SIG-M5 (cell line): Measurements from ENCODE around the gene NIPAL4.

Experiments used
- DNase-seq: peaks from one replicate; lab custom pipeline; 2025; lab: John Stamatoyannopoulos, UW

Gene NIPAL4

DNA sequence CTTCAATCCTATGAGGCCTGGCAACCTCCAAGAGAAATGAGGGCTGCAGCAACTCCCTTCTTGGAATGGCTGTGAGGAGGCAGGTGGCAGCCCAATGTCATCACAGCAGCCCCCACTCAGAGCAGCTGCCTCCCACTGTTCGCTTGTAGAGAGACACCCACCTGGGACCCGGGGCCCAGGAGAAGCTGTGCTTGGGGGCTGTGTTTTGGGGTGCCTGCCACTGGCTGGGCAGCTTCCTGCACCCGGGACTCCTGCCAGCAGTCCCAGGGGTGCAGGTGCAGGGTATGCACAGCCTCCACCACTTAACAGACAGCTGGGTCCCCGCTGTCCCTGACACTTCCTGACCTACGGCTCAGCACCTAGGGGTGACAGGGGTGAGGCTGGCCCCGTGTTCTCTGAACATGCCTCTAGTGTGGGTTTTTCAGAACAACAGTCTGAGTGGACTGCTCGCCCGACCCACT, 26.2 kb downstream of the NIPAL4 start:
- DNase-seq, result no peak

DNA sequence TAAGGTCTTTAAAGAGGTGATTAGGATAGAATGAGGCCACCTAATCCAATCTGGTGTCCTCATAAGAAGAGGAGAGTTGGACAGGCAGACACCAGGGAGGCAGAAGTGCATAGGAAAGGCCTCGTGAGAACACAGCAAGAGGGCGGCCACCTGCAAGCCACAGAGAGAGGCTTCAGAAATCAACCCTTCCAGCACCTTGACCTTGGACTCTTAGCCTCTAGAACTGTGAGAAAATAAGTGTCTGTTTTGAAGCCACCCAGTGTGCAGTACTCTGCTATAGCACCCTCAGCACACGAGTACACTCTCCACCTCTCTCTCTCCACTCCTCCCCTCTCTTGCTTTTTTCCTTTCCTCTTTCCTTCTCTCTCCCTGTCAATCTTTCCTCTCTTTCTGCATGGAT, 26.8 kb downstream of the NIPAL4 start:
- DNase-seq, result no peak

DNA sequence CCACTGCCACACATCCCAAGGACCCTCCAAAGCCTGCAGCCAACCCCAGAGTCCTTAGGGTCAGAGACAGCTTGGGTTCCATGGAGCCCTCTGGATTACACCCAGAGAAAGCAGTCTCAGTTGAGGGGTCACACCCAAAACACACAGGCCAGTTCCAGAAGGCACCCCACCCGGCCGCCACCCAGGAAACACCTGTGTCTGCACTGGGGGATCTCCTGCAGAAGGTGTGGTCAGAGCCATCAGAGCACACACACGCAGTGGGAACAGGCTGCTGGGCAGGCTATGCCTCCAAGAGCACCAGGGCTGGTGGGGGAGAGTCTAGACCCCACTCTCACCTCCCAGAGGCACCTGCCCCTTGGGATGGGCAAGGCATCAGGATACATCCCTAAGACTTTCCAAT, 27.3 kb downstream of the NIPAL4 start:
- DNase-seq, result no peak

DNA sequence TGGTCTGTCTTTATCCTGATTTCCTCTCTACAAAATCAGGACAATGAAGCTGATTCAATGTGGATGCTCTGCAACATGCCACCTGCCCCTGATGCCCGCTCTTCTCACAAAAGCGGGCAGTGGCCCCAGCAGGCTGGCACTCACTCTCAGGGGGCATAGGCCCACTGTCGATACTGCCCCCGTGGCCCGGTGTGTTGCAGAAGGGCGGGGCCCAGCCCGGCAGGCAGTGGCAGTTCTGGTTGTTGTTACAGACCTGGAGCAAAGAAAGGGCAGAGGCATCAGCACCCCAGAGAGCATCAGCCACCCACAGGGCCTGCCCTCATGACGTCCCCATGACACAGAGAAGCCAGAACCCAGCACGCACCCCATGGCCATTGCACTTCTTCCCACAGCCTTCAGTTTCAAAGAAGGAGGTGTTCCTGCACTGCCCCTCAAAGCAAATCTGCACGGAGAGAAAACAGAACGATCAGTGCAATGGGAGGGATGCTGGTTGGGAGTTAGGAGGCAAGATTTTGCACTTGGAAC, 31.5 kb downstream of the NIPAL4 start:
- DNase-seq, result no peak

DNA sequence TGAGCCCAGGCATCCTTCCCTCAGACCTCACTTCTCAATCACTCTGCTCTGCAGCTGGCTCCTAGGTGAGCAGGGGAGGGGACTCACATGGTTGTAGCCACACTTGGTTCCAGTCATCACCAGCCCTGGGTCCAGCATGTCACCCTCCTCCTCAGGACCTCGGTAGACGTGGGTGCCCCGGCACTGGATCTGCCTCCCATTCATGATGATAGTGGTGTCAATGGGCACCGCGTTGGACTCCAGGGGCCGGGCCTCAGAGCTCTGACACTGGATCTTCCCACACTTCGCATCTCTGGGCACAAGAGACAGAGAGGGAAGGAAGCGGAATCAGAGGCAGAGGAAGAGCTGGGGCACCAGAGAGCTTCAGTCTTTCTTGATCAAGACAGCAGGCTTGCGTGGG, 32.9 kb downstream of the NIPAL4 start:
- no peak for DNase-seq

DNA sequence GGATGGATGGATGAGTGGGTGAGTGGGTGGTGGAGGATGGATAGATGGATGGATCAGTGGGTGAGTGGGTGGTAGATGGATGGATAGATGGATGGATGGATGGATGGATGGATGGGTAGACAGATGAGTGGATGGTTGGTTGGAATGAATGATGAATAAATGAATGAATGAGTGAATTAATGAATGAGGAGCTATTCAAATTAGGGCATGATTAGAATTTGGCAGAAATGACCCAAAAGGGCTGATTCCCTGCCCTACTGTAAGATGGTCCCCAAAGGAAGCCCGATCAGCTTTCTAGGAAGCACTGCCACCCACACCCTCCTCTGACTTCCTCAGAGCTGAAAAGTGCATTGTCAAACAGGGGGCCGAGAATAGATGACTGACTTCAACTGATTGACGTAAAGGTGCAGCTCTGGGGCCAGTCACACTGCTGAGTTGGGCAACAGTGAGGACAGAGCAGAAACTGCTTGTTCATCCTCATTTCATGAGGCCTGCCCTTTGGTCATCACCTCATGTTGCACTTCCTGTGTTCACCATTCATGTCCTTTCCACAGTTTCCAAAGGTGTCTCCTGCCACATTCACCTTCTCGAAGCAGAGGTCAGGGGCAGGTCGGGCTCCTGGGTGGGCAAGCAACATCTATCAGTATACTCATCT, 34.3 kb downstream of the NIPAL4 start:
- no peak for DNase-seq

DNA sequence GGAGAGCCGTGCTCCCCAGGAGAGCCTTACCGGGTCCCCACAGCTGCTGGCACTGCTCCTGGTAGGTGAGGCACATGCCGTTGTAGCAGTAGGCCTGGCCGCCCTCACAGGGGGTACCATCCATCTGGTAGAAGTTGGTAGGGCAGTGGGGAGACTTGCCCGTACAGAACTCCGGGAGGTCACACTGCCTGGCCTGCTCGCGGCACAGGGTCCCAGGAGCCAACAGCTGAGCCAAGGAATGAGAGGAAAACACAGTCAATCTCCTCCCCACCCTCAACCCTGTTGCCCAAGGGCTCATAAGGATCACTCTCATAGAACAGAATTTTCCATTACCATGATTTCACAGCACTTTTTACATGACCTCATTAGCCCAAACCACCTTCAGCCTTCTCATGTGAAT, 36.9 kb downstream of the NIPAL4 start:
- no peak for DNase-seq

DNA sequence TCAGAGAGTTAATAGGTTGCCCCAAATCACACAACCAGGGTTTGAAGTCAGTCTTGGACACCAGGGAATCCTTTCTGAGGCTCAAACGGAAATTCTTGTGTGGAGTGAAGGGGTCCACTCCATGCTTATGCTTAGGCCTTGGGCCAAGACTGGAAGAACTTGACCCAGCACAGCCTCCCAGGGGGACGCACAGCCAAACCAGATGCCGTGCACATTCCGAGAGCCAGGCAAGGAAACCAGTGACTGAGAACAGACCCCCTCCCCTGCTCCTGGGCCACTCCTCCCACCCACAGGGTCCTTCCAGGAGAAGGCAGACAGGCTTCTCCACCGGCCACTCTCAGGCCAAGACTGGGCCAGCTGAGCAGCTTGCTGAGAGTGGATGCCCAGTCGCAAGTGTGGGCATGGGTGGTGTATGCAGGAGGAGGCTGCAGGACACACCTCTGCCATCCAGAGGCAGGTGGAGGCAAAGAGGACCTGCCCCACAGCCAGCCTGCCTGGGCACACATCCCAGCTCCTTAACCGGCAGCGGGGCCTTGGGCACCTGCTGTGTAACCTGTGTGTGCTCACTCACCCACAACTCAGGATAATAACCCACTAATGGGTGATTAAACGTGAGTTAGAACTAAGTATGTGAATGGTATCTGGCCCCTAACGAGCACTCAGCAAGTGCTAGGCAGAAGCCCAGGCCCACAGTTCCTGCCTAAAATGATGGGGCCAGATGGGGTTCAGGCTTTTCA, 38.0 kb downstream of the NIPAL4 start:
- DNase-seq, result no peak

DNA sequence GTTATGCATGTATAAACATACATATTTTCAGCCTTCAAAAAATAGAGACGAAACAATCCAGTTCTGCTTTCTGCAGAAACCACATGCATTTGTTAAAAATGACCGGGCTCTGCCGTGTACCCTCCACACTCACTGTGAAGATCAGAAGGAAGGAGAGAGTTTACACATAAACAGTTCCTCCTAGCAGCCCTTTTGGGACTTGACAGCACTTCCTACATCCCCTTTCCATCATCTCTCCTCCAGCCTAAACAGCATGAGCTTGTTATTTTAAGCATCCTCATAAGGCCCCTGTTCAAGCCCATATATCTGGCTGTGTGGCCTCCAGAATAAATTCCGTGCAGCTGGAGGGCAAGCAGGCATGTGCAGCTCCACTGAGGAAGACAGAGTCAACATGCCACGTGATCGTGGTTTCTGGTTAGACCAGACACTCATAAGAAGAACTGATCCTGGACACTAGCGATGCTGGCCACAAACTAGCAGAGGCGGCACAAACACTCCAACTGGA, 42.2 kb downstream of the NIPAL4 start:
- DNase-seq, result peak; percentile 70

DNA sequence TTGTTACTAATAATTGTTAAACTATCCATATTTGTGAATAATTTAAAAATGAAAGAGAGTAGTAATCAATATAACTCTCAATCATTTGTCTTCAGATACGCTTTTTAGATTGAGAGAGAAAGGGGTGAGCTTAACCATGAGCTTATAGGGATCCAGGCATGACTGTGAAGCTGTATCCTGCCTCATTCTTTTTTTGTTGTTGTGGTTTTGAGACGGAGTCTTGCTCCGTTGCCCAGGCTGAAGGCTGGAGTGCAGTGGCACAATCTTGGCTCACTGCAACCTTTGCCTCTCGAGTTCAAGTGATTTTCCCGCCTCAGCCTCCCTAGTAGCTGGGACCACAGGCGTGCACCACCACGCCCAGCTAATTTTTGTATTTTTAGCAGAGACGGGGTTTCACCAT, 44.0 kb downstream of the NIPAL4 start:
- DNase-seq, result no peak

DNA sequence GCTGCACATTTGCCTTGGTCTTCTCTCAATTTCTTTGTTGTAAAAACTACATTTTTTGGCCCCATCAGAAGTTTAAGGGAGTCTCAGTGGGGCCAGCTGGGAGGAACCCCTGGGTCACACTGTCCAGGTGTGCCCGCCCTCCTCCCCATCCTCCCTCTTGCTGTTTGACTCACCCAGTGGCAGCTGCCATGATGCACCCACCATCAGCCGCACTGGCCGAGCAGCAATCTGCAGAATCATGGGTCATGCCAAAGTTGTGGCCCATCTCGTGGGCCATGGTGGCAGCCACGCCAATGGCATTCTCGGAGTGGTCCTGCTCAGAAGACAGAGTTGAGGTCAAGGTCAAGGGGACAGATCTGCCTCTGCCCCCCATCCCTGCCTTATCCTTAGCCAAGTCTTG, 45.5 kb downstream of the NIPAL4 start:
- DNase-seq, result no peak

DNA sequence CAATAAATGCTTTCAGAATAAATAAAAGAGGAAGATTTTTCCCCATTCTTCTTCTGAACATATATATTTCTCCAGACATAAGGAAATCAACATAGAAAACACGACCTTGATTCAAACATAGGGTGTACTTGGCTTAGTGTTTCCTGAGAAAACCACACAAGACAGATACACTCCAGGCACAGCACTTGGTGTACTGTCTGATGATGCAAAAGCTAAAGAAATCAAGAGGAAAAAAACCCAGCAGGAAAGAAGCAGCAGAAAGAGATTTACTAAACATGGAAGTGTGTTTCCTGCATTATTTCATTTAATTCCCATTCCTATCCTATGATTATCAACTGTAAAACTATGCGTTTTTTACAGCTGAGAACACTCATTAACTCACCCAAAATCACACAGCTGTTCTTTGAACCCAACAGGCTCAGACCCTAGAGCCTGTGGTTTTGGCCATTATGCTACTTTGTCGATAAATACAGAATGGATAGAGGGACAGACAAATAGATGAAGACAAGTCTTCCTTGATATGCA, 46.1 kb downstream of the NIPAL4 start:
- DNase-seq, result no peak

DNA sequence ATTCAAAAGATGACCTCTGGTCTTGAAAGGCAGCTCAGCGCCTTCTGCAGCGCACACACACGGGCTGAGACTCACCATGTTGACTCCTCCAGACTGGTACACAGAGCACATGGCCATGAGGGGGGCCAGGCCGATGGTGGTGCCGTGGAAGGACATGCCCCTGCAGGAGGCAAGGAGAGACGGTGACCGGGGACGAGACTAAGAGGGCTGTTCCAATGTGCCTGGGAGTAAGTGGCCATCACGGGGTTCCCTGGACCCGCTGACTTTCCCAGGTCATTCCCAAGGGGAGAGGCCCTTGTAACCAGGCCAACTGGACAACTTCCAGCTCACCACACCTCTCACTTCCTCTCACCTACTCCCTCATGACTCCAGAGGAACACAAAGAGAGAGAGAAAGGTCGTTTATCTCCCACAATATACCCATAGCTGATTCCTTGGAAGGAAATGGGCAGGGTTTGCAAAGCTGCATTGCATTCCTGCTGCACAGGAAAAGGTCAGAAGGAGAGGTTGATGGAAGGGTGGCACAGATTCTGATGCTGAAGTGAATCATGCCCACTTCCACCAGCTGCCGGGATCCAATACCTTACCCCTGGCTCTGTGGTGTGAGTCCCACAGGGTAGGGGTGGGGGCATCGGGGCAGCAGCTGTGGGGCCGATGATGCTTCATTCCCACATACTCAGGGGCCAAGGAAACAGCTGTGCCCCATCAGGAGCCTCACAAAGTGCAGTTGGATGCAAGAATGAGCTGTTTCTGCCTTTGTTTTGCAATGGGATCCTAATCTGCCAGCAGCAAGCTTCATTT, 47.2 kb downstream of the NIPAL4 start:
- DNase-seq, result no peak

DNA sequence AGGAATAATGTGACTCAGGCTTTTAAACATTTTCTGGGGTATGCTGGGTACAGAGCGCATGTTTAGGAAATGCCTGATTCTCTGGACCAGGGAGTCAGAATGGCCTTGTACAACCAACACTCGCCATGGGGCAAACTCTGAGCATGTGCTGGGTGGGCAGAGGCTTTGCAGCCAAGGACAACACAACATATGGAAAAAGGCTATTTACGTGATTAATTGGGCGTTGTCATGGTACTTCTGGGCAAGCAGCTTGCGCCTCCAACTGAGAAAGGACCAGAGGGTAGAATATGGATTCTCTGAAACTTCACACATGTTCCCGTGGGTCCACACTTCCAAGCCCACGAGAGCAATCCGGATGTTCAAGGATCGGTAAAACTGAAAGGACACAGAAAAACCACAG, 49.1 kb downstream of the NIPAL4 start:
- no peak for DNase-seq

DNA sequence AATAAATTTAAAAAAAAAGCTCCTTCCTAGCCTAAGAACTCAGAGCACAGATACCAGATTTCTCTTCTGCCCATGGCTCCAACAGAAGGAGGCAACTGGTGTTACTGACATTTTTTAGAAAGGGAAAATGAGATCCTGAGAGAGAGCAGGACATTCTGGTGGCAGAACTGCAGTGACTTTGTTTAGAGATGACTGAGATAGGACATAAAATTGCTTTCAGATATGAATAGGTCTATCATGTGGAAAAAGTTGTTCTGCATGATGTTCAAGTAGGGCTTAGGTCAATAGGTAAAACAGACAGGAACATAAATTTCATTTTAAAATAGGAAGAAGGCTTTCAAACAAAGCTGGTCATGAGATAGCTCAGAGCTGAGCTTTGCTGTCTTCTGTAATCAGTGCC, 49.6 kb downstream of the NIPAL4 start:
- DNase-seq, result no peak

DNA sequence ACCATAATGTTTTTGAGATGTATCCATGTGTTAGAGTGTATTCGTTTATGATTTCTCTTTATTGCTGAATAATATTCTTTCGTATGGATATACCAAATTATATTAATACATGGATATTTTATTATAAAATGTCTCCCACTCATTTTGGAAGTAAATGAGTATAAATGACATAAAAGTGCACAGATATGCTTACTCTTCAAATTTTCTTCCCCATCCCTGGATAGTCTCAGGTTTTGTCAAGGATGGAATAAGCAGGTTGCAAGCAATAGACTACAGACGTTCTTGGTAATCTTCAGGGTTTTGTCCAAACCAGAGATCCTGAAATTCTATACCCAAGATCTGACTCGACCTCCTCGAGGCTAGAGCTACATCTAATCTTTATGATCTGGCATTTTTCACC, 50.7 kb downstream of the NIPAL4 start:
- no peak for DNase-seq

DNA sequence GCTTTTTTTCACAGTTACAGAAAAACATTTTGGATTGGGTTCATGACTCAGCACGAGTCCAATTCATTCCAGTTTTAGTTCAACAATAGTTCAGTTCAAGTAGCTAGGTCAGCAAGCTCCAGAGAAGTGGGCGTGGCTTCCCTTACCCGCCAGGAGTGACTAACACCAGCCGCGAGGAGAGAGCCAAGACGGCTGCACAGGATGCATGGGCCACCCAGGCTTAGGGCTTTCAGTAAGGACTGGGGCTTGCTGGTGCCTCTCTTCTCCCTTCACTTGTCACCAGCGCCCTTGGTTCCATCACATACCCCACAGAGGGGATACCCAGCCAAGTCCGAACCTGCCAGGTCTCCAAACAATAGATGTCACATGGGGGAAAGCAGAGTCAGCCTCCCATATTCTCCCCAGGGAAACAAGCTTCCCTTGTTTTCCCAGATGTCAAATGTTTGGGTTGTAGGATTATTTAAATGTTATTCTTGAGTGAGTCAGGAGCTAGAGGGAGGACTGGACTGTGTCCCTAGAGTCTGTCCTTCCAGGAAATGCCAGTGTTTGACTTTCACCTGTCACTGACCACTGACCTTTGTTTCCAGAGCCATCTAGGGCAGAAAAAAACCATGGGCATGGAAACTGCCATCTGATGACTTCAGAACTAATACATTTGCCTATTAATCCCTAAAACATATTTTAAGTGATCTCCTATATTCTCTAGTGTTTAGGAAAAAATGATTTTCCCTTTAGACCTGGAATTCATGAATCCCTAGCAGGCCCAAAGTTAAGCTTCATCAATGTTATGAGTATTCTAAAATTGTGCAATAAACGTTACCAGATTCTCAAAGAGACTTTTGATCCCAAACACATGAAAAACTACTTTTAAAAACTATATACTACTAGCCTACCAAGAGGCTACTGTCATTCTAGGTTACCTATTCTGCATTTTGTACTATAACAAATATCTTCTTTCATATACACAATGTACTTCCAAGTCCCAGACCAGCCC, 51.9 kb downstream of the NIPAL4 start:
- no peak for DNase-seq

DNA sequence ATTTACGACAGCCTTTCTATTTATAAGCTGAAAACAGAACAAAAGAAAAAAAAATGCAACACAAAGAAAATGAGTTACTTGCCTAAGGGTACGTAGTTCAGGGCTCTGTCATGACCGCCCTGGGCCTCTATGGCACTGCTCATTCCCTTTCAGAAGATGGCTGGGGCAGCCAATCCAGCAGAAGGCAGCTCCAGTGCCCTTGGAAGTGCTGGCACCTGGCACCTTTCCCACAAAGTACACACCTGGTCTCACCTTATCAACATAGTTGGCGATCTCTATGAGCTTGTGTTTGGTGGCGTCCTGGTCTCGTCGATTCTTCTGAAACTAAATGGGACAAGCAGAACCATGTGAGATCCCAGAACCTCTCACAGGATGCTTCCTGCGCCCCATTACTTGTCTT, 53.2 kb downstream of the NIPAL4 start:
- no peak for DNase-seq

DNA sequence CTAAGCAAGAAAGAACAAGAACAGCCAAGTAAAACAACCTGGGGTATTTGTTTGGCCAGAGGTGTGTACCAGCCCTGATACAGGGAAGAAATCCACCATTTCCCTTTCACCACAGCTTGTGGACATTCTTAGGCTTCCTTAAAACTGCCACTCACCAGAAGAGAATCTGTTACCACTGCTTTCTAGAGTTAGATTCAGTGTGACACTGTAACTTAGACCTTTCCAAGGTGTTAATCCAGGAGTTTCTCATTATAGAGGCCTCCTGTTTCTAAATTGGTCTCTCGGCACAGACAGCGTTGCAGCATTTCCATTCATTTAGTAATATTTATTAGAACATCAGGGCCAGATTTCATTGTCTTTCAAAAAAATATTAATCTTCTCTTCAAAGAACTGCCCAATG, 55.0 kb downstream of the NIPAL4 start:
- DNase-seq, result no peak

DNA sequence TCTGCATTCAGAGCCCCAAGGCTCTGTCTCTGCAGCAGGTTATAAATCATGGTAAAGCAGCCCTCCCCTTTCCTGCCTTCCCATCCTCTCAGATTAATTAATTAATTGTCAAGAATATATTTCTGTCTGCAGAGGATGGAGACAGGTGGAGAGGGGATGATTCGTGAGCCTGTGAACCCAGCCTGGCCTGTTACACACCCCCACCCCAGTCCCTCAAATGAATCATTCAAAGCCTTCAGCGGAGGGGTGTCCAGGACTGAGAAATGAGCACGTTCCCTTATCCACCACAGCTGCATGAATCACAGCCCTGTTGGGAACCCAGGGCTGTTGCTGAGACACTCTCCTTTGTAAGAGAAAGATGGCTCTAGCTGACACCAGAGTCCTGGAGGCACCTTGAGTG, 56.0 kb downstream of the NIPAL4 start:
- DNase-seq, result no peak
